Nephron (organoid): ENCODE results near the gene HCFC1R1.

Source experiments
- H3K27ac Mint-ChIP-seq, 3 experiments: 2 replicates each; pipeline ENCODE4 v1.8.0; 2020; ENCODE audit warnings: mixed read lengths in 3 of 3, mild to moderate bottlenecking in 2 of 3, moderate library complexity in 1 of 3
- H3K27me3 Mint-ChIP-seq: 2 replicates; pipeline ENCODE4 v1.8.0; 2021; ENCODE audit warnings: low read depth, mild to moderate bottlenecking, moderate library complexity, mixed read lengths
- H3K36me3 Mint-ChIP-seq: 2 replicates; pipeline ENCODE4 v1.8.0; 2020; ENCODE audit warnings: low read depth, mixed read lengths
- H3K4me1 Mint-ChIP-seq: 2 replicates; pipeline ENCODE4 v1.8.0; 2020; ENCODE audit warnings: mixed read lengths
- H3K4me3 Mint-ChIP-seq, 3 experiments: 2 replicates each; pipeline ENCODE4 v1.8.0; 2020; ENCODE audit warnings: mild to moderate bottlenecking in 3 of 3, mixed read lengths in 3 of 3, moderate library complexity in 2 of 3
- H3K9me3 Mint-ChIP-seq: 2 replicates; pipeline ENCODE4 v1.8.0; 2020; ENCODE audit warnings: mixed read lengths
- TF ChIP-seq, protein P1 (sequence below), 3 experiments: fragments of 200-600 bp; sonication (generic); IDR thresholded peaks; one replicate each; pipeline ENCODE4 v1.5.0; 2021; ENCODE audit warnings: antibody characterized with exemption in 3 of 3; ENCODE audit not compliant: unreplicated experiment in 3 of 3

HCFC1R1 gene

DNA sequence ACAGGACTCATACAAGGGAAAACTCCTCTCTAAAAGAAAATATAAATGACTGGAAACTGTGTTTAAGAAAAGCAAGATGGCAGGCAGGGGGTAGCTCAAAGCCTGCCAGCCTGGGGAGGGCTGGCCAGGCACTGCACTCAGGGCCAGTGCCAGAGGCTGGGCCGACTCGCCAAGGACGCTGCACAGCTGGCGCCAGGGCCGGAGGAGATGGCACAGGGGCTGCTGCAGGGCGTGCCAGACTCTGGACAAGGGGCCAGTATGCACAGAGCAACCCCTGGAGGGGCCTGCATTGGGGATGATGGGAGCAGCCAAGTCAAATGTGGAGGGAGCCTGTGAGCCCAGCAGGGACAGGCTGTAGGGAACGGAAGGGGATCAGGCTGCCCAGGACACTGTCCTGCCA, 47.5 kb downstream of the HCFC1R1 start:
- Mint-ChIP-seq H3K27ac (no peak overlapping the region), H3K27me3 (no peaks in the 10 kb centered on the region), H3K9me3 (no peaks in the 10 kb centered on the region), H3K4me3 (peak overlapping the region in 1 of 3 experiments; percentile 41), H3K36me3 (no peaks in the 10 kb centered on the region), H3K4me1 (peaks cover 19% of the 10 kb centered on the region)
- TF ChIP-seq, protein P1, sequence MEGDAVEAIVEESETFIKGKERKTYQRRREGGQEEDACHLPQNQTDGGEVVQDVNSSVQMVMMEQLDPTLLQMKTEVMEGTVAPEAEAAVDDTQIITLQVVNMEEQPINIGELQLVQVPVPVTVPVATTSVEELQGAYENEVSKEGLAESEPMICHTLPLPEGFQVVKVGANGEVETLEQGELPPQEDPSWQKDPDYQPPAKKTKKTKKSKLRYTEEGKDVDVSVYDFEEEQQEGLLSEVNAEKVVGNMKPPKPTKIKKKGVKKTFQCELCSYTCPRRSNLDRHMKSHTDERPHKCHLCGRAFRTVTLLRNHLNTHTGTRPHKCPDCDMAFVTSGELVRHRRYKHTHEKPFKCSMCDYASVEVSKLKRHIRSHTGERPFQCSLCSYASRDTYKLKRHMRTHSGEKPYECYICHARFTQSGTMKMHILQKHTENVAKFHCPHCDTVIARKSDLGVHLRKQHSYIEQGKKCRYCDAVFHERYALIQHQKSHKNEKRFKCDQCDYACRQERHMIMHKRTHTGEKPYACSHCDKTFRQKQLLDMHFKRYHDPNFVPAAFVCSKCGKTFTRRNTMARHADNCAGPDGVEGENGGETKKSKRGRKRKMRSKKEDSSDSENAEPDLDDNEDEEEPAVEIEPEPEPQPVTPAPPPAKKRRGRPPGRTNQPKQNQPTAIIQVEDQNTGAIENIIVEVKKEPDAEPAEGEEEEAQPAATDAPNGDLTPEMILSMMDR (IDR thresholded peaks at IDR 0.05; ENCODE audit: unreplicated experiment in 3 of 3) = no peak

DNA sequence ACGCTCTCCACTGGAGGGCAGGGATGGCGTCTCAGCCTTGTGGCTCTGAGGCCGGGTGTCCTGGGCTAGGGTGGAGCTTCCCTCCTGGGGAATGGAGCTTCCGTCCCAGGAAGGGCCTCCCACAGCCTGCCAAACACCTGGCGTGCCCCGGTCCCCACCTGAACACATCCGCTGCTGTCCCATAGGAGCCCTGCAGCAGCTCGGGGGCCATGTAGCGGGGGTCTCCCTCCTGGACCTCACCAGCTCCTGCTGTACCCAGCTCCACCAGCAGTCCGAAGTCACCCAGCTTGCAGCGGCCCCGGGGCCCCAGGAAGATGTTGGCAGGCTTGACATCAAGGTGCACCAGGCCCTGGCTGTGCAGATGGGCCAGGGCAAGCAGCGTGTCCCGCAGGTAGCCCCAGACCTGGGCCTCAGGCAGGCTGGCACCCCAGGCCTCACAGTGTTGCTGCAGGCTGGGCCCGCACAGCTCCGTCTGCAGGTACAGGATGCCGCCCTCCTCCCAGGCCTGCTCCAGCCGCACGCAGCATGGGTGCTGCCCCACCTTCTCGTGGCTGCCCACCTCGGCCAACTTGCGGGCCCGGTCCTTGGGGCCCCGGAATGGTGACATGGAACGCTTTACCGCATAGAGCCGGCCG, 48.5 kb downstream of the HCFC1R1 start:
- Mint-ChIP-seq H3K4me3 (no peak overlapping the region), H3K9me3 (no peaks in the 10 kb centered on the region)

DNA sequence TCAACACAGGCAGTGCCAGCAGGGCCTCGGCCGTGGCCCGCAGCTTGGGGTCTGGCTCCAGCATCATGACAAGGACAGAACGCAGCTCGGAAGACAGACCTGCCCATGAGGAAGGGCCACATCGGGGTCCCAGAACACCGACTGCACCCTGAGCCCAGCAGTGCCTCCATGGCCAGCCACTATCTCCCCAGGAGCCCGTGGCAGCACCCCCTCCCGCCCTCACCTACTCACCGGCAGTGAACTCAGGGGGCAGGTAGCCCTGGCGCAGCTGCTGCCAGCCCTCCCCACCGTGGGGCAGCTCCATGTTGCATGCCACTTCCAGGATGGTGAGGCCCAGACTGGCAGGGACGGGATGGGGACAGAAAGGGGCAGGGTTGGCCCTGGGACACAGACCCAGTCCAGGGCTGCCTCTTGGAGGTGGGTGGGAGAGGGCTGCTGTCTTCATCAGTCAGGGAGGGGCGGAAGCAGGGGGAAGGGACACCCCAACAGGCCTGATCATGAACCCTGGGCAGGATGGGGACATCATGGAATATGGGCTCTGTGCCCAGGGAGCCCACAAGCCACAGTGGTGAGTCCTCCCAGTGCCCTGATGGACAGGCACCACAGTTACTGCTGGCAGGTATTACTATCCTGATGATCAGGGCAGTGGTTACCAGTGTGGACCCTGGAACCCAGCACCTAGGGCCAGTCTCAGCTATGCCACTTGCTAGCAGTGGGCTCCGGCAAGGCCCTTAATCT, 49.3 kb downstream of the HCFC1R1 start:
- TF ChIP-seq, protein P1 (IDR thresholded peaks at IDR 0.05; ENCODE audit: unreplicated experiment in 3 of 3) = no peak
- Mint-ChIP-seq H3K4me3 (no peak overlapping the region), H3K27me3 (no peaks in the 10 kb centered on the region), H3K4me1 (peaks cover 16% of the 10 kb centered on the region), H3K9me3 (no peaks in the 10 kb centered on the region), H3K27ac (no peak overlapping the region), H3K36me3 (no peaks in the 10 kb centered on the region)

More for the DNA sequence above, 48.5 kb downstream of the HCFC1R1 start:
- H3K27ac Mint-ChIP-seq = no peak overlapping the region
- TF ChIP-seq, protein P1 (IDR thresholded peaks at IDR 0.05; ENCODE audit: unreplicated experiment in 3 of 3) = no peak
- H3K27me3 Mint-ChIP-seq = no peaks in the 10 kb centered on the region
- no peaks in the 10 kb centered on the region for H3K36me3 Mint-ChIP-seq
- H3K4me1 Mint-ChIP-seq = peaks cover 16% of the 10 kb centered on the region

DNA sequence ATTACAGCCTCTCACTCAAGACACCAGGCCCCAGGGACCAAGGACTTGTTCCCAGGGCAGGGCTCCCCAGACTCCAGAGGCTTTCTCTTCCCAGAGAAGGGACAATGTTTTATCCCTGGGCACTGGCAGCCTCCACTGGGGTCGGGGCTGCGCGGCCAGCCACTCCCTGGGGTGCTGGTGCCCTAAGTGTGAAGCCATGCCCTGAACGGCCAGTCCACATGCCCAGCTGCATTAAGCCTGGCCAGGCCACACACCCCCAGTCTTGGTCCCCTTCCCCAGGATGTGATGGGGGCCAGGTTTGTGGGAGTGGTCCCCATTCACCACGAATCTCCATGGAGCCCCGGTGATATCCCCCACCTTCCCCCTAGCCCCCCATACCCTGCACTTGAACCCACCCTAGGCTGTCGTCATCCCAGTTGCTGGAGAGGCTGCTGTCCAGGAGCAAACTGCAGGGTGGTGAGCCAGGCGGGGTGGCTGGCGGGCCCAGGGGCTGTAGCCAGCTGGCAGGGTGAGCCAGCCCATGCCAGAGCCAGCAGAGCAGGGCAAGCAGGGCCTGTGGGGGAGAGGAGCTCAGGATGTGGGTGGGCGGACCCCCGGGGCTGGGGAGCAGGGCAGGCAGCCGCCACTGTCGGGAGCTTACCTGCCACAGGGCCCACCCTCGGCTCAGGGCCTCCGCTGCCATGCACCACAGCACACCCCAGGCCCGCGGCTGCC, 50.0 kb downstream of the HCFC1R1 start:
- H3K36me3 Mint-ChIP-seq = no peaks in the 10 kb centered on the region
- TF ChIP-seq, protein P1 (IDR thresholded peaks at IDR 0.05; ENCODE audit: unreplicated experiment in 3 of 3) = no peak
- peaks cover 16% of the 10 kb centered on the region for H3K4me1 Mint-ChIP-seq
- H3K9me3 Mint-ChIP-seq = no peaks in the 10 kb centered on the region
- no peaks in the 10 kb centered on the region for H3K27me3 Mint-ChIP-seq
- no peak overlapping the region for H3K4me3 Mint-ChIP-seq
- no peak overlapping the region for H3K27ac Mint-ChIP-seq

DNA sequence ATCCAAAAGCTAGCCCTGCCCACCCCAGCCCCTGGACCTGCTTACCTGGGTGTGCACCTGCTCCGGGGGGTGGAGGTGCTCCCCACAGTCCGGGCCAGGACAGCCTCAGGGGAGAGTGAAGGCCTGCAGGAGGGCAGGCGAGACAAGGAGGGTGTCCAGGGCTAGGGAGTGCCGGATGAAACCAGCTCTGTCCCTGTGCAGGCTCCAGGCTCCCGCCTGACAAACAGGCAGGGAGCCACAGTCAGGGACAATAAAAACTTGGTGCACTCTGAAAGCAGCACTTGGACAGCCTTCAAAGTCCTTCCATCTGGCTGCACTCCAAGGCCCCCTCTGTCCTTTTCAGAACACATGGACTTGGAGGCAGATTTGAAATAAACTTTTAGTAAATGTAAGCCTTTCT, 50.6 kb downstream of the HCFC1R1 start:
- TF ChIP-seq, protein P1 (IDR thresholded peaks at IDR 0.05; ENCODE audit: unreplicated experiment in 3 of 3) = no peak
- Mint-ChIP-seq H3K36me3 (no peaks in the 10 kb centered on the region), H3K4me3 (no peak overlapping the region), H3K9me3 (no peaks in the 10 kb centered on the region), H3K27ac (no peak overlapping the region), H3K4me1 (peaks cover 23% of the 10 kb centered on the region), H3K27me3 (peaks cover 6% of the 10 kb centered on the region)
